GM21528 (cell line): Measurements from ENCODE around the gene ZMPSTE24.
"Not testable (repeated sequence)": the region's sequence is repeated elsewhere in the genome, so short reads cannot be mapped to it uniquely, and the experiment has no call there.

Experiments
- ATAC-seq: cut with Tn5 transposase; IDR thresholded peaks from one replicate; pipeline ENCODE4 v1.9.1; 2021; ENCODE audit warnings: mild to moderate bottlenecking, moderate library complexity; ENCODE audit not compliant: unreplicated experiment, low FRiP score

Gene ZMPSTE24

DNA sequence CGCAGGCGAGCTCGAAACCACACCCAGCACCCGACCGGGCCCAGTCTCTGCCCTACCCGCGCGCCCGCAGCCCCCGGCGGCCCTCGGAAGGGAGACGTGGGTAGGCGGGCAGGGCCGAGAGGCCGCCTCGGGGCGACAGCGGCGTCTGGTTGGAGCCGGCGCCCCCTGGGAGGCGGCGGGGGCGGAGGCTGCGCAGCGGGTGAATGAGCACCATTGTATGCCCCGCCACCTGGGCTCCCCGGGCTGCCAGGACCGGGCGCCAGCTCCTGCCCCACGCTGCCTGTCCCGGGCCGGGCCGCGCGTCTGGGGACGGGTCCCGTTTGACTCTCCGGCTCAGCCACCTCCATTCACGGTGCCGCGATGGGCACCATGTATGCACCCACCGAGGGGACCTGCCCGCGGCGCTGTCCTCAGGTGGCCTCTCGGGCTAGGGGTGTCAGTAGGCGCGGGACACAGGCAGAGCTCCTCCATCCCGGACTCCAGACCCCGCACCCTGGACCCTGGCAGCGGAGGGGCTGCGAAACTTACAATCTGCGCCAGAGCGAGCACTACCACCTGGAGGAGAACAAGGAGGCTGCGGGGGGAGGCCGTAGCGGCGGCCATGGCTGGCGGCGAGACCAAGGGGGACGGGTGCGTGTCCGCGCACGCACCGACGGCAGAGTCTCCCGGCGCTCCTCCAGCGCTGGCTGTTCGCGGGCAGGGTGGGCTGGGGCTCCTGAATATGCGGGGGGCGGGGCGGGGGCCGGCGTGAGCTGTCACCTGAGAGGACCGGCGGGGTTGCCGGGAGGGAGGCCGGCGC, 58.8 kb downstream of the ZMPSTE24 start, which contains the start of gene COL9A2:
TSS of gene COL9A2 (minus strand) at position 692 of the 799 bp plus-strand sequence. CDS start at position 603, 89 bp downstream.
- ATAC-seq = no peak

- ATAC-seq = no peak
Measured at GRCh38 chr1:40317394-40318074, 59.5 kb downstream of the ZMPSTE24 start.

DNA sequence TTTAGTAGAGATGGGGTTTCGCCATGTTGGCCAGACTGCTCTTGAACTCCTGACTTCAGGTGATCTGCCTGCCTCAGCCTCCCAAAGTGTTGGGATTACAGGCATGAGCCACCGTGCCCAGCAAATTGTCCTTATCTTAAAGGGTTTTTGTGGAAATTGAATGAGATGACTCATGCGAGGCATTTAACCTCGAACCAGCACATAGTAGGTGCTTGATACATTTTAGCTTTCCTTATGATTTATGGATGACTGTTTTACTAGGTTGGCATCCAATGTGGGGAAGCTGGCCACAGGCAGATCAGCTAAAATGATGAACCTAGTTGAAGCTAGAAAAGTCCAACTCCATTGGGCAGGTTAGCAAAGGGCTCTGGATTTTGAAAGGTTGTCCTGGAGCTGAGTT, 60.4 kb downstream of the ZMPSTE24 start:
- ATAC-seq = no peak

DNA sequence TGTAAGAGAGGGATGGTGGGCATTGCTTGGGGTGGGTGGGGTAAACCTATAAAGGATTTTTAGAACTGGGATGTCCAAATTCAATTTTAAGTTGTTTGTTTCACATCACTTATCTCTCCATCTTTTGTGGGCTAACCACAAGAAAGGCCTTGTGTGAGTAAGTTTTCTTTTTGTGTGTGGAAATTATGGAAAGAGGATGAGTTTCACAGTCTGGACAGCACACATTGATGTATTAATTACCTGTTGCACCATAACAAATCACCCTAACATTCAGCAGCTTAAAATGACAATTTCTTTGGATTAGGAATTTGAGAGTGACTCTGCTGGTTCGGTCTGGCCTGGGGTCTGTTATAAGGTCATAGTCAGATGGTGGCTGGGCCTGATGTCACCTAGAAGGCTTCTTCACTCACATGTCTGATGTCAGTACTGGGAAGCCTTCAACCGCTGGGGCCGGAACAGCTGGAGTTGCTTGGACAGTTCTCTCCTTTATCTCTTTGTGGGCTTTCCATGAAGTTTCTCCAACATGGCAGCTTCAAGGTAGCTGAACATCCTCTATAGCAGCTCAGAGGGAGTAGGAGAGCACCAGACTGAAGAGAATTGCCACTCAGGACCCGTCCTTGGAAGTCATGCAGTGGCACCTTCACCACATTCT, 61.1 kb downstream of the ZMPSTE24 start:
- no peak for ATAC-seq

GRCh38 chr1:40331403-40331802, 73.4 kb downstream of the ZMPSTE24 start:
- ATAC-seq = not testable (repeated sequence)

DNA sequence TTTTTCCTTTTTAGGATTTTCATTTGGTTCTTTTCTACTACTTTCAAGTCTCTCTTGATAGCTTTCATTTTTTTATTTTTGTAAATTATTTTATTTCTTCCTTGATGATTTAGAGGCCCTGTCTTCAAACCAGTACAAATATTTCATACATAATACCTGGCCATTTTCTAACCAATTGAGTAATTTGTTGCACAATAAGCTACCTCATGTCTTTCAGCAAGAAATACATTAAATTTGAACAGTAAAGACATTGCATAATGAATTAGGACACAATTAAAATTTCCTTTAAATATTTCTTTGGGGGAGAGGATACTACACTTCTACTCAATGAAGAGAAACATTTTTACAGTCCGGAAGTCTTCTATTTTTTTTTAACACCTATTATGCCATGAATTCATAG, 74.7 kb downstream of the ZMPSTE24 start:
- ATAC-seq = no peak

- no peak for ATAC-seq
Measured at GRCh38 chr1:40337443-40337842, 79.4 kb downstream of the ZMPSTE24 start.

DNA sequence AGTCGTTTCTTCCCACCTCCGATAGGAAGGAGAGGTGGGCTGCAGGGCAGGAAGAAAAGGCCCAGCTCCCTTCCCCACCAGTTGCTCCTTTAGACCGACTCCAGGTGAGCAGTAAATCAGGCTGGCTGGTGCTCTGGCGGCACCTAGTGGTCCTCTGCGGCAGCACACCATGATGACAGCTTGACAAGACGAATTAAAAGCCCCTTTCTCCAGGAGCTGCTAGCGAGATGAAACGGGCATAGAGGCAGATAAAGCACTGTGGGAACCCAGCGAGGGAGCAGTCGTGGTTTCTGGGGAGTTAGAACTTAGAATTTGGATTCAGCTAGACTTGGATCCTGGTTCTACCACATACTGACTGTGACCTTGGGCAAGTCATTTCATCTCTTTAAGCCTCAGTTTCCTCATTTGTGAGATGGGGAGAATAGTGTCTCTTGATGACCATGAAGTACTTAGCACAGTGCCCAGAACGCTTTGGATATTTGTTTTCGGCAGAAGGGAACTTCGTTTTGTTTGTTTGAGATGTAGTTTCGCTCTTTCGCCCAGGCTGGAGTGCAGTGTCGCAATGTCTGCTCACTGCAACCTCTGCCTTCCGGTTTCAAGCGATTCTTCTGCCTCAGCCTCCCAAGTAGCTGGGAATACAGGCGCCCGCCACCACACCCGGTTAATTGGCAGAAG, 80.8 kb downstream of the ZMPSTE24 start:
- ATAC-seq = no peak

GRCh38 chr1:40339420-40340323, 81.6 kb downstream of the ZMPSTE24 start:
- no peak for ATAC-seq

DNA sequence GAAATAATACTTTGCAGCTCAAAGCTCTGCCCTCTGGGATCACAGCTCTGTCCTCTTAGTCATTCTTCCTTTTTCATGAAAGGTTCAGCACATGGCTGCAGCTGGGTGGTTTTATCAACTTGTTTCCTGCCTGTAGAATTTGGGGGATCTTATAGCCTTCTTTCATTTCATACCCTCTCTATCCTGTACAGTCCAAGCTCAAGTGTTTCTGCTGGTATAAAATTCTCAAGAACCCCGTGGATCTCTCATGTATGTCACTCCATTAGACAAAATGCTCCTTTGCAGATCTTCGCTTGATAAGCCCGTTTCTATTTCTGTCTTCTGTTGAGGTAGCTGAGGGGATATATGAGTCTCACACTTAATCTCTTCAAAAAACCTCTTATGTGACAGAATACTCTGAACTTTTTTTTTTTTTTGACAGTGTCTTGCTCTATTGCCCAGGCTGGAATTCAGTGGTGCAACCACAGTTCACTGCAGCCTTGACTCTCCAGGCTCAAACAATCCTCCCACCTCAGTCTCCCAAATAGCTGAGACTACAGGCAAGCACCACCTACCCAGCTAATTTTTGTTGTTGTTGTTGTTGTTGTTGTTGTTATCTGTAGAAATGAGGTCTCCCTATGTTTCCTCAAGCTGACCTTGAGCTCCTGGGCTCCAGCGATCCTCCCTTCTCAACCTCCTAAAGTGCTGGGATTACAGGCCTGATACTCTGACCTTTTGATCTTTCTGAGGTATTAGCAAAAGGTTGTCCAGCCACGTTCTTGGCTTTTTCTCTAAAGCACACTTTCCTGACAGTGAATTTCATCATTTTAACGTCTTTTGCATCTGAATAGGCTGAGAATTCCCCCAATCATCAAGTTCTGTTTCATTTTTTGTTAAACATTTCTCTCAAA, 83.7 kb downstream of the ZMPSTE24 start:
- ATAC-seq = no peak

DNA sequence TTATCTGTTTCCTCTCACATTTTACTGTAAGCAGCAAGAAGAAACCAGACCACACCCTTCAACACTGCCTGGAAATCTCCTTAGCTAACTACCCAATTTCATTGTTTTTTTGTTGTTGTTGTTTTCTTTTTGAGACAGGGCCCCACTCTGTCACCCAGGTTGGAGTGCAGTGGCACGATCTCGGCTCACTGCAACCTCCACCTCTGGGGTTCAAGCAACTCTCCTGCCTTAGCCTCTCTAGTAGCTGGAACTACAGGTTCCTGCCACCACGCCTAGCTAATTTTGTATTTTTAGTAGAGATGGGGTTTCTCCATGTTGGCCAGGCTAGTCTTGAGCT, 84.3 kb downstream of the ZMPSTE24 start:
- not testable (repeated sequence) for ATAC-seq
